Fibroblast of upper back skin (primary cell): ENCODE measurements around the gene IL12RB2.
"Not testable (repeated sequence)": the region's sequence is repeated elsewhere in the genome, so short reads cannot be mapped to it uniquely, and the experiment has no call there.

Experiments used
- DNase-seq: peaks from one replicate; pipeline ENCODE4 v3.0.0-alpha.2; 2013

Gene IL12RB2

DNA sequence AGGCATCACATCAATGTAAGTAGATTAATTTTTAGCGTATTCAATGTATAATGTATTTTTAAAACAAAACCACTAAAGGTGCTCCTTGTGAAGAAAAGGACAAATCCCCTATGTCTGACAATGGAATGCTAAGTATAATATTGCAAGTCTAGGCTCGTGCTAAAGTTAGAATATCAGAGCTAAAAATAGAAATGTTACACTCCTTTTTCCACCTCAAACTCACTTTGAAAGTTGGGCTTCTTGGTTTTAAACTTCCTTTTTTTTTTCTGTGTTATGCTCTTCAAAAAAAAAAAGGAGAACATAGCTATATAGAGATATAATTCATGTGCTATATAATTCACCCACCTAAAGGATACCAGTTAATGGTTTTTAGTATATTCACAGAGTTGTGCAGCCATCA lies 126.2 kb downstream of the IL12RB2 start:
- DNase-seq: no peak

DNA sequence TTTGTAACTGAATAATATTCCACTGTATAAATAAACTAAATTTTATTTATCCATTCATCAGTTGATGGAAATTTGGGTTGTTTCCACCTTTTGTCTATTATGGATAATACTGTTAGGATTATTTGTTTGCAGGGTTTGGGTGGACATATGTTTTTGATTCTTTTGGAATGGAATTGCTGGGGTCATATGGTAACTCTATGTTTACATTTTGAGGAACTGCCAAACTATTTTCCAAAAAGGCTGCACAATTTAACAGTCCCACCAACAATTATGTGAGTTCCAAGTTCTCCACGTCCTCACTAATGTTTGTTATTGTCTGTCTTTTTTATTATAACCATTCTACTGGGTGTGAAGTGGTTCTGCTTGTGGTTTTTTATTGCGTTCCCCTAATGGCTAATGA lies 126.8 kb downstream of the IL12RB2 start:
- peak; percentile 63 for DNase-seq

DNA sequence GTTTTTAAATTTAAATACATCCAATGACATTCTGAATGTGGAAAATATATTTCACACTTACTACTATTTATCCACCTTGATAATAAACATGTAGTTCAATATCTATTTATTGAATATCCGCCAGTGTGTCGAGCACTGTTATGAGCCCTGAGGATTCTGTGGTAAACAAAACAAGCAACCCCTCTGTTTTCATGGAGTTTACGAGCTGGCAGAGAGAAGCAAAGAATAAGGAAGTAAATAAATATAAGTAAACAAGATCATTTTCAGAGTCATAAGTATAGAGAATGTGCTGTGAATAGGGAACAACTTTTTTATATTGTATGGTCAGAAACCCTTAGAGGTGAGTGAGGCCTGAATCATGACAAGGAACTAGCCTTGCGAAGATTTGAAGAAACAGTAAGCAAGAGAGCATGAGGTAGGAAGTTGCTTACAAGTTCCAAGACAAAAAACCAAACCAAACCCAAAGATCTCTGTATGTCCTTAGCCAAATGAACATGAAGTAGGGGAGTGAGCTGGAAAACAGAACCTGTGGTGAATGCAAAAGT lies 128.9 kb downstream of the IL12RB2 start:
- DNase-seq: no peak

DNA sequence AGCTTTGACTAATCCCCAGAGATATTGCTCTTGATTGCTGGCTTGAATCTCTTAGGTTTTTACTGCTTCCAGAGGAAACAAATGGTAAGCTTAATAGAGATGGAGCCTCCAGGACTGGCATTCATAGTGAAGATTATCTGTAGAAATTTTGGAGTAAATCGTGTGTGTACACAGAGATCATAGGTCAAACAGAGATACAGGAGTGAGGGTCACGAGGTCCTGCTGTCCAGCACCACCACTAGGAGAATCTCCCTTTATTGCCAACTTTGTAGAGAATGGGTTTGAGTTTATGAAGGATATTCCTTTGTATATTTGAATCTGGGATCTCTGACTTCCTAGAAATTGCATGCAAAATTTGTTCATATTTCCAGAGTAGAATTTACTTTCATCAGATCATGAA lies 130.3 kb downstream of the IL12RB2 start:
- no peak for DNase-seq

DNA sequence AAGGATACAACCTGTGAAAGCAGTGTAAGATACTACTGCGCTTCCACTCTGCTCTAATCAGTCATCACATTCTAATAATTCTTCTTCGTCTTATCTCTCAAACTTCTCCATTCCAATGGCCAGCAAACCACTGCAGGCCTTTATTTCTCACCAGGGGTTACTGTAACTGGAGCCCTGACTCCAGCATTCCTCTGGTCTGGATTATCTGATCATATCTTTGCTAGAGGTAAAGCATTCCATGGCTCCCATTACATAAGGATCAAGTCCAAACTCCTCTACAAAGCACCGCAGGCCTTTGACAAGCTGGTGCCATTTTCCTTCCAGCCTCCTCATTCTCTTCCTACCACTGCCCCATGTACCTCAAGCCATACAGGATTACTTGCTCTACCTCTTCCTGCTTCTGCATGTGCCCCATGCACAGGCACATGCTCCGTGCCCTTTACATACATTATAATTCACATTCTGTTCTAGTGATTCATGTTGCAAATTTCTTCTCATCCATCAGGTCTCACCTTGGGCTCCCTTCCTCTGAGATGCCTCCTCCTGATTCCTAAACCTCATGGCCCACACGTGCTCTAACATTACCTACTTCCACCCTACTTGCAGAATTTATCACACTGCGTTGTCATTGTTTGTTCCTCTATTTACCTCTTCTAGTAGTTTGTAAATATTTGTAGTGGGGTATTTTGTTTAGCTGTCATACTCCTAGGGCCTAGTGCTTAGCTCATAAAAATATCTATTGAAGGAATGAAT lies 131.8 kb downstream of the IL12RB2 start:
- peak; percentile 33 for DNase-seq

DNA sequence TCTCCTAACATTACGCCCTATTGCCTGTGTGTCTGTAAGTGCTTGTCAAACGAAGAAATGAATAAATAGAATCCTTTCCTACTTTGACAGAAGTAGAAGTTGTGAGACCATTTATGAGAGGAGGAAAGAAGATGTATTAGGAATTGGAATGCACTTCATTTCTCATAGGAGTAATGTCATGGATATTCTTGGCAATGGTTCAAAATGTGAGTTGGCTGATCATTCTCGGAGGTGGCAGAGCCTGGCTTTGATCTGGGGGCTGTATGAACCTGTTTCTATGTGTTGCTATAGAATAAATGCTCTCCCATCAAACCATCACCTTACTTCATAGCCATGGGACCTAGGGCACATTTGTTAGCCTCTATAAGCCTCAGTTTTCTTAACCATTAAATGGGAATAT lies 132.7 kb downstream of the IL12RB2 start:
- no peak for DNase-seq

DNA sequence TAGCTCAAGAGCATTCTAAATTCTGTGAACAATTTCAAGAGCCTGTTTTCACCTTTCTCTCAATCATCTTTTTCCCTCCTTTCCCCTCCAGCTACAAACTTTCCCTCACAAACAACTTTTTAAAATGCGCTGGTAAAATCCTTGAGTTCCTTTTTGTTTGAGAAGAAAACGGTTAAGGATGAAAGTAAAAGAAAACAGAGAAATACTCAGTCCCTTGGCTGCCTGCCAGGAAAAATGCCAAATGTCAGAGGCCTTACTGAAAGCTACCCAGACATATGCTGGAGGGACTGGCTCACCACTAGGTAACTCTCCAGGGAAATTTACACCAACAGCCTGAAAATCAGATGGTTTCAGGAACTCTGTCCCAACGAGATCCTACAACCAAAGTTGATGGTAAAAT lies 133.5 kb downstream of the IL12RB2 start:
- peak; percentile 56 for DNase-seq

DNA sequence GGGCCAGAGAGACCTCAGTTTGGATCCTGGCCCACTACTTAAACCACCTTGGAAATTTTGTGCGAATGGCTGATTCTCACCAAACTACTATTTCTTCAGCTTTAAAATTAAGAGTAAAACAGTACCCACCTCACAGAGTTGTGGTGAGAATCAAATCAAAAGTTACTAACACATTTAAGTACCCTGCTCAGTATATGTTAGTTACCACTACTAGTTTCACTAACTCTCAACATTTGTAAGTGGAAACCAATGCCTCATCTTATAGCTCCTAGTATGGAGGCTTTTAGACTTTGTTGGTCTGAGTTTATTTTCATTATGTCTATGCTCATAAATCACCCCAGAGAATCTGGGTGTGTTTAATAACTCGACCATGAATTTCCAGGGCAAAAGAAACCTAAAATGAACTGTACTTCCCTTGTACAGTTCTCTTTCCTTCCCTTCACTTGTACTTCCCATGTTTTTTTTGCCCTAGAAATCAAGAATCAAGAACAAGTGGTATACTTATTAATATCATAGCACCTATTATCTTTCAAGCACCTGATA lies 134.1 kb downstream of the IL12RB2 start:
- no peak for DNase-seq

DNA sequence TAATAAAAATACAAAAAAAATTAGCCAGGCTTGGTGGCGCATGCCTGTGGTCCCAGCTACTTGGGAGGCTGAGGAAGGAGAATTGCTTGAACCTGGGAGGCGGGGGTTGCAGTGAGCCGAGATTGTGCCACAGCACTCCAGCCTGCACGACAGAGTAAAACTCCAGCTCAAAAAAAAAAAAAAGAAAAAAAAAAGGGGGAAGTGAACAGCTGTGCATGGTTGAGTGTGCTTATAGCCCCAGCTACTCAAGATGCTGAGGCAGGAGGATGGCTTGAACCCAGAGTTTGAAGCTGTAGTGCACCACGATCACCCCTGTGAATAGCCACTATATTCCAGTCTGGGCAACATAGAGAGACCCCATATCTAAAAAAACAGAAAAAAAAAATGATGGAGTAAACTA lies 138.3 kb downstream of the IL12RB2 start:
- not testable (repeated sequence) for DNase-seq
